ENCODE data around the gene DZIP3. TPM values are rescaled to one million over a fixed set of nuclear protein-coding genes. Genes with fewer than 3 reads are reported as not detected.

DZIP3 gene
- total RNA-seq, 1 experiment from 2014 or later, result 22.1 TPM

DNA sequence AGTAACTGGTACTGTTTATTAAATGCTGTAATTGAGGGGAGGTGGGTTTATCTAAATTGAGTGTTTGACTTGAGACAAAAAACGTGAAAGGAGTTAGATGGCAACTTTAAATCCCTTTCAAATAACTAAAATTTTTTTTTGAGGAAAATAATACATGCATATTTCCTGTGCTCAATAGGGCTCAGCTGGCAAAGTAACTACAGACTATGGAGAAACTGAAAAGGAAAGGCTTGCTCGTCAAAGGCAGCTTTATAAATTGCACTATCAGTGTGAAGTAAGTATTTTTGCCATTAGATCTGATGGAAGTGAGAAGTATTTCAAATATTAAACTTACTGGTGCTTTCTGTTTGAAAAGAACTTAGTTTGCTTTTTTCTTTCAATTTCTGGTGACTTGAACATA is 72.2 kb downstream of the DZIP3 start:
- no peak overlapping the region for H3K27ac ChIP-seq (ENCODE audit: insufficient read length, low read depth, low read length)
- no peaks in the 10 kb centered on the region for H3K23me2 ChIP-seq (ENCODE audit: insufficient read length, low read depth, low read length, poor library complexity, severe bottlenecking)
- H3K23ac ChIP-seq (ENCODE audit: insufficient read length, low read depth, low read length), result no peak overlapping the region
- TF ChIP-seq, protein P1, sequence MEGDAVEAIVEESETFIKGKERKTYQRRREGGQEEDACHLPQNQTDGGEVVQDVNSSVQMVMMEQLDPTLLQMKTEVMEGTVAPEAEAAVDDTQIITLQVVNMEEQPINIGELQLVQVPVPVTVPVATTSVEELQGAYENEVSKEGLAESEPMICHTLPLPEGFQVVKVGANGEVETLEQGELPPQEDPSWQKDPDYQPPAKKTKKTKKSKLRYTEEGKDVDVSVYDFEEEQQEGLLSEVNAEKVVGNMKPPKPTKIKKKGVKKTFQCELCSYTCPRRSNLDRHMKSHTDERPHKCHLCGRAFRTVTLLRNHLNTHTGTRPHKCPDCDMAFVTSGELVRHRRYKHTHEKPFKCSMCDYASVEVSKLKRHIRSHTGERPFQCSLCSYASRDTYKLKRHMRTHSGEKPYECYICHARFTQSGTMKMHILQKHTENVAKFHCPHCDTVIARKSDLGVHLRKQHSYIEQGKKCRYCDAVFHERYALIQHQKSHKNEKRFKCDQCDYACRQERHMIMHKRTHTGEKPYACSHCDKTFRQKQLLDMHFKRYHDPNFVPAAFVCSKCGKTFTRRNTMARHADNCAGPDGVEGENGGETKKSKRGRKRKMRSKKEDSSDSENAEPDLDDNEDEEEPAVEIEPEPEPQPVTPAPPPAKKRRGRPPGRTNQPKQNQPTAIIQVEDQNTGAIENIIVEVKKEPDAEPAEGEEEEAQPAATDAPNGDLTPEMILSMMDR (conservative IDR thresholded peaks at IDR 0.05), result no peak
- no peaks in the 10 kb centered on the region for H4K20me1 ChIP-seq (ENCODE audit: control insufficient read depth, insufficient read depth, insufficient read length)
- no peaks in the 10 kb centered on the region for H3K27me3 ChIP-seq (ENCODE audit: insufficient read depth, low read length)
- H3K14ac ChIP-seq (ENCODE audit: insufficient read depth, low read length), result no peak overlapping the region
- H3K4me3 Mint-ChIP-seq, result no peak overlapping the region
- peaks cover 6 to 10% of the 10 kb centered on the region in 2 experiments for H3K9me3 Mint-ChIP-seq
- H3K79me1 ChIP-seq (ENCODE audit: insufficient read depth, low read depth, low read length, poor library complexity, severe bottlenecking), result no peaks in the 10 kb centered on the region
- H3K27ac Mint-ChIP-seq, result no peak overlapping the region
- H3K36me3 Mint-ChIP-seq (ENCODE audit: insufficient read depth in 1 of 3, low read depth in 3 of 3), result peaks cover 3 to 12% (median 9%) of the 10 kb centered on the region in 3 experiments
- H3K4me1 Mint-ChIP-seq, result peaks cover 11% of the 10 kb centered on the region in 2 experiments
- no peak overlapping the region for H2BK5ac ChIP-seq (ENCODE audit: insufficient read length, low read length)
- no peak overlapping the region for H4K91ac ChIP-seq (ENCODE audit: insufficient read length, low read depth, low read length)
- no peak overlapping the region for H2AFZ ChIP-seq (ENCODE audit: low read length)
- H3K9me3 ChIP-seq (ENCODE audit: control insufficient read depth, low read depth, low read length), result no peaks in the 10 kb centered on the region
- H3K4ac ChIP-seq (ENCODE audit: low read depth, low read length), result no peak overlapping the region
- H2BK120ac ChIP-seq (ENCODE audit: low read depth, low read length, poor library complexity, severe bottlenecking), result no peak overlapping the region
- H2BK15ac ChIP-seq (ENCODE audit: low read depth, low read length), result no peak overlapping the region
- no CpG with 5 or more reads among the region's 2 CpGs for WGBS (ENCODE audit: extremely low coverage, insufficient read length, low lambda C conversion rate)
- no peak overlapping the region for H3K18ac ChIP-seq (ENCODE audit: insufficient read length, low read depth, low read length)
- no peak overlapping the region for H2BK20ac ChIP-seq (ENCODE audit: low read depth, low read length, poor library complexity, severe bottlenecking)
- H3K79me2 ChIP-seq (ENCODE audit: insufficient read depth, low read length), result no peaks in the 10 kb centered on the region
- H3K9ac ChIP-seq (ENCODE audit: extremely low read depth, insufficient read length, low read length), result no peak overlapping the region
- no peak overlapping the region for H4K5ac ChIP-seq (ENCODE audit: insufficient read length, low read depth, low read length)
- no peak overlapping the region for H2BK12ac ChIP-seq (ENCODE audit: insufficient read length, low read depth, low read length)
- no peak overlapping the region for H3K56ac ChIP-seq (ENCODE audit: insufficient read length, low read depth, low read length)
- H3K4me1 ChIP-seq (ENCODE audit: insufficient read depth, low read length), result no peaks in the 10 kb centered on the region; the same call in 1 of the 2 replicates
- H3T11ph ChIP-seq (ENCODE audit: low read length), result no peak overlapping the region
- H3K27me3 Mint-ChIP-seq (ENCODE audit: low read depth), result no peaks in the 10 kb centered on the region
- no peak overlapping the region for H2AK5ac ChIP-seq (ENCODE audit: insufficient read length, low read length)
- H4K8ac ChIP-seq (replicated peaks; ENCODE audit: insufficient read length, low read depth, low read length), result no peak overlapping the region
- H3K4me2 ChIP-seq (ENCODE audit: insufficient read depth, insufficient read length, low read length), result no peak overlapping the region
- DNase-seq, result no peak

Data from H9 (cell line).